Keratinocyte (primary cell): ENCODE data around the gene RTP5.

Source experiments
- EZH2 ChIP-seq: IDR thresholded peaks from one replicate; pipeline ENCODE4 v1.6.1; 2012; ENCODE audit warnings: inconsistent platforms, mild to moderate bottlenecking, low read length, moderate library complexity
- TF ChIP-seq, protein P1 (sequence below), 3 experiments: IDR thresholded peaks in 1 of 3; conservative IDR thresholded peaks in 1 of 3; optimal IDR thresholded peaks in 1 of 3; 2 replicates in 2 of 3; 3 replicates in 1 of 3; pipeline versions ENCODE3 to v1.5.1; 2011; ENCODE audit warnings: low read length in 3 of 3, mild to moderate bottlenecking in 3 of 3, moderate library complexity in 2 of 3, control low read depth in 1 of 3, inconsistent platforms in 1 of 3; ENCODE audit not compliant: insufficient read depth in 2 of 3; ENCODE audit errors: extremely low read depth in 1 of 3

DNA sequence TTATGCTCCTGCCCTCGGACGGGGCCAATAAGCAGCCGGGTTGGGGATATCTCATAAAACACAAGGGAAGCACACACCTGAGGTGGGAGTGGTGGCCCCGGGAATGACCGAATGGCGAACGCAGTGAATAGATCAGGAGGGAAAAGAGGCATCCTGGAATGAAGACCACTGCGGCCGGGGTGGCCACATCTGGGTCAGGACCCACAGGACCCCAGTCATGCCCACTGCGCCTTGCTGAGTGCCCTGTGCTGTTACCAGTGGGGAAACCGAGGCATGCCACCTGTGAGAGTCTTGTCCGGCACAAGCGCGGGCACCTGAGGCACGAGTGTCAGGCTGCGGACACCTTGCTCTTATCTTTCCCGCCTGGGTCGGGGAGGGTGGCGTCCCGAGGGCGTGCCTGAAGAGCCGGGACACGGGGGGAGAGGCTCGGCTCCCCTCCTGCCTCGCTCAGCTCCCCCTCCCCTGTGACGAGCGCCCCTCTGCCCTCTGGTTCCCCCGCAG is 12.4 kb upstream of the RTP5 start:
- TF ChIP-seq, protein P1, sequence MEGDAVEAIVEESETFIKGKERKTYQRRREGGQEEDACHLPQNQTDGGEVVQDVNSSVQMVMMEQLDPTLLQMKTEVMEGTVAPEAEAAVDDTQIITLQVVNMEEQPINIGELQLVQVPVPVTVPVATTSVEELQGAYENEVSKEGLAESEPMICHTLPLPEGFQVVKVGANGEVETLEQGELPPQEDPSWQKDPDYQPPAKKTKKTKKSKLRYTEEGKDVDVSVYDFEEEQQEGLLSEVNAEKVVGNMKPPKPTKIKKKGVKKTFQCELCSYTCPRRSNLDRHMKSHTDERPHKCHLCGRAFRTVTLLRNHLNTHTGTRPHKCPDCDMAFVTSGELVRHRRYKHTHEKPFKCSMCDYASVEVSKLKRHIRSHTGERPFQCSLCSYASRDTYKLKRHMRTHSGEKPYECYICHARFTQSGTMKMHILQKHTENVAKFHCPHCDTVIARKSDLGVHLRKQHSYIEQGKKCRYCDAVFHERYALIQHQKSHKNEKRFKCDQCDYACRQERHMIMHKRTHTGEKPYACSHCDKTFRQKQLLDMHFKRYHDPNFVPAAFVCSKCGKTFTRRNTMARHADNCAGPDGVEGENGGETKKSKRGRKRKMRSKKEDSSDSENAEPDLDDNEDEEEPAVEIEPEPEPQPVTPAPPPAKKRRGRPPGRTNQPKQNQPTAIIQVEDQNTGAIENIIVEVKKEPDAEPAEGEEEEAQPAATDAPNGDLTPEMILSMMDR (optimal IDR thresholded peaks at IDR 0.05 in 1 of 3, IDR thresholded peaks at IDR 0.05 in 1 of 3, conservative IDR thresholded peaks at IDR 0.05 in 1 of 3; ENCODE audit: extremely low read depth in 1 of 3, insufficient read depth in 2 of 3, low read length in 3 of 3), result no peak
- TF ChIP-seq EZH2, result no peak
